GM21786 (cell line): ENCODE results near the gene VWCE.
"Not testable (repeated sequence)": the region's sequence is repeated elsewhere in the genome, so short reads cannot be mapped to it uniquely, and the experiment has no call there.

ENCODE experiments used
- ATAC-seq: cut with Tn5 transposase; IDR thresholded peaks from one replicate; pipeline ENCODE4 v1.9.1; 2021; ENCODE audit not compliant: unreplicated experiment

Gene VWCE

DNA sequence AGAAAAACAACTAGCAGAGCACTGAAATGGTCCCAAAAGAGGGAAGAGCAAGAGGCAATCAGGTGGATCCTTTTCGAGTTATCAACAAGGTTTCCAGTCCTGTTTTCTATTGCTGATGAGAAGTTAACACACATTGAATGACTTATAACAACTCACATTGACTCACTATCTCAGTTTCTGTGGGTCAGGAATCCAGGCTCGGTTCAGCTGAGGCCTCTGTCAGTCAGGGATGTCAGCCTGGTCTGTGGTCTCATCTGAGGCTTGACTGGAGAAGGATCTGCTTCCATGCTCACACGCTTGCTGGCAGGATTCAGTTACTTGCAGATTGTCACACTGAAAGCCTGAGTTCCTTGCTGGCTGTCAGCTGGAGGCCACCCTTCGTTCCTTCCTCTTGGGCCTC, 76.8 kb downstream of the VWCE start:
- not testable (repeated sequence) for ATAC-seq

DNA sequence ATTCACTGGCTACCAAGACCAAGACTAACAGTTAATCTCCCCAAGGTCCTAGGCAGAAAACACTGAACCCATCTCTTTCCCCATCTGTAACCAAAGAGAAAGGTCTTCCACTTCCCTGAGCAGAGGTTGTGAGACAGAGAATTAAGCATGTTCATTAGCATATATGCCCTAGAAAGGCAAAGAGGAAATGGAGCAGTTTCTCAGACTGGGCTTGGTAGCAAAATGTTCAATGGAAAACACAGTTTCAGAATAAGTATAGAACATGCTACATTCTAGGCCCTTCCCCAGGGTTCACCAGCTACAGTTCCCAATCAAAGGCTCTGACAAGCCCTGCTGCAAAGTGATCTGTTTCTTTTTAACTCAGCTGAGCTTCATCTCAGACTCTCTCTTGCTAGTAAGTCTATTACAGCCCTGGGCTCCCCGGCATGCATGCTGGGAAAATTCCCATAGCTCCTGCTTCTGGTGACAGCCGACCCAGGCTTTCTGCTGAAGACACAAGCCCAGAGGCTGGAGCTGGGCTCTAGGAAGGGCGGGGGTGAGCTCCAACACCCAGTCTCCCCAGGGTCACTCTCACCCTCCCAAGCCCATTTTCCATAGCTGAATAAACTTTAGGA, 81.3 kb downstream of the VWCE start:
- ATAC-seq, result not testable (repeated sequence)

DNA sequence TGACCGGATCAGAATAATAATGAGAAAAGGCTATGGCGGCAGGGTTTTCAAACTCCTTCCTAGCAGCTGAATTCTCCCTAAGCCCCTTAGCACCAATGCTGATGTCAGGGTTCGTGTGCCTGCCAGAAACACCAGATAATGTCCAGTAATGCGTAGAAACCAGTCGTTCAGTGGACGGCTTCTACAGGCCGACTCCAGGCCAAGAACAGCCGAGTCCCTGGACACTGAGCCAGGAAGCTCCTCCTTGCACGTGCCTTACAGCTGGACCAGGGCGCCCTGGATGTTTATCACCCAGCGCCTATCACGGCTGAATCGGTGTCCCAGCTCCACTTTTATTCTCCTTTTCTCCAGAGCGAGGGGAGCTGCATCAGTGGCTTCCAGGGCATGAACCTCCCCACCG, 82.9 kb downstream of the VWCE start:
- ATAC-seq, result not testable (repeated sequence)

DNA sequence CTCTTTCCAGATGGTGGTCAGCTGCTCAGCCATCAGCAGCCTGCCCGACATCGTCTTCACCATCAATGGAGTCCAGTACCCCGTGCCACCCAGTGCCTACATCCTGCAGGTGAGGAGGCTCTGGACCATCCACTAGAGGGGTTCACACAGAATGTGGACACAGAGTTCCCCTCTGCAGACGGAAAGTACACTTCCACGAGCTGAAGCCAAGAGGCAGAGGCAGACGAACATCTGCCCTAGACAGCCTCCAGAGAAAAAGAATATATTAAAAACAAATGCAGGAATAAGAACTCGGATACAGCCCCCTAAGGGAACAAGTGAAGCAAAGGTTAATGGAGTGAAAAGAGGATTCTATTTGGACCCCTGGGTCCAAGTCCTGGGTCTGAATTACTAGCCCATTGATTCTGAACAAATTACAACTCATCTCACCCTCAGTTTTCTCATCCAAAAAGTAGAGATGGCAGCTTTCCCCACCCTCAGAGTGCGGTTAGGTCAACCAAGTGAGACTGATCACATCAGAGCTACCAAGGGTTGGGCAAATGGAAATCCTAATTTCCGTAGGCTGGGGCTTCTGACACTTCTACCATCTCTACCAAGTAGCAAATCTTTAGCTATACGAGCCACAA, 83.7 kb downstream of the VWCE start:
- ATAC-seq, result not testable (repeated sequence)

DNA sequence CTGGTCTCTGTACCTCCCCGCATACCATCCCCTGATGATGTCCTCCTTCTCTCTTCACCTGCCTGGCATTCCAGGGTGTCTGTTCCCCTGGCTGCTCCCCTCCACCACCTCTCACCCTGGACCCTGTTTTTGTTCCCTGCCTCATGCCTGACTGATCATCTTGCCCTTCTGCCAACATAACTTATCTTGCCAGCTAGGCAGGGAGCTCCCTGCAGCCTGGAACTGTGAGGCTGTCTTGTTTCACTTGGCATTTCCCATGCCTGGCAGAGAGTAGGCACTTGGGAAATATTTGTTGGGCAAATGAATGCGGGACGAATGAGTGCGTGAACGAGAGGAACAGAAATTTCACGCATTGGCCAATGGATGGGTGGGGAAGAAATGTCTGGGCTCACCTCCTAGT, 84.5 kb downstream of the VWCE start:
- ATAC-seq, result not testable (repeated sequence)
